ENCODE measurements around the gene URB1.

The URB1 gene

DNA sequence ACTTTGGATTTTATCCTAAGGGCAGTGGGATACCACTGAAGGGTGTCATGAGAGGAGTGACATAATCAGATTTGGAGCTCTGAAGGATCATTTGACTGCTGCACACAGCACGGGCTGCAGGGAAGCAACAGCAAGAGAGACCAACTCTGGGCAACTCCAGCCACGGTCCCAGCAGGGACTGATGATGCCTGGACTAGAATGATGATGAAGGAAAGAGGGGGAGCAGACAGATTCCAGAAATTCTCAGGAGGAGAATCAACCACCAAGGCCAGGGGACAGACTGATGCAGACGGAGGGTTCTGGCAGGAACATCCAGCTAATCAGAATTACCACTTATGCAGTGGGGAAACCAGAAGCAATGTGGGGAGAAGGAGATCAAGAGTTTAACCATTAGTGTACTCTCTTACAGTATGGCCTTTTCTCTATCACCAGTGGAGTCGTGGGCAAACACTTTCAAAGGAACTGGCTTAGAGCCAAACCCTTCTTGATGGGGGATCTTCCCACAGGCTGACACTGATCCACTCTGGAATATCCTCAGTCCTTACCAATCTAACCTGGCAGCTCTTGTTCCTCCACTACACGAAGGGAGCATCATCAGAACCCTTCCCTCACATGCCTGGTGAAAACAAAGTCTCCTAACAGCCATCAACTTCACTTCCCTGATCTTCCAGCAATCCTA, 3.3 kb downstream of the URB1 start:
- no peak for DNase-seq (ENCODE audit: low spot score)
- TF ChIP-seq, protein P1, sequence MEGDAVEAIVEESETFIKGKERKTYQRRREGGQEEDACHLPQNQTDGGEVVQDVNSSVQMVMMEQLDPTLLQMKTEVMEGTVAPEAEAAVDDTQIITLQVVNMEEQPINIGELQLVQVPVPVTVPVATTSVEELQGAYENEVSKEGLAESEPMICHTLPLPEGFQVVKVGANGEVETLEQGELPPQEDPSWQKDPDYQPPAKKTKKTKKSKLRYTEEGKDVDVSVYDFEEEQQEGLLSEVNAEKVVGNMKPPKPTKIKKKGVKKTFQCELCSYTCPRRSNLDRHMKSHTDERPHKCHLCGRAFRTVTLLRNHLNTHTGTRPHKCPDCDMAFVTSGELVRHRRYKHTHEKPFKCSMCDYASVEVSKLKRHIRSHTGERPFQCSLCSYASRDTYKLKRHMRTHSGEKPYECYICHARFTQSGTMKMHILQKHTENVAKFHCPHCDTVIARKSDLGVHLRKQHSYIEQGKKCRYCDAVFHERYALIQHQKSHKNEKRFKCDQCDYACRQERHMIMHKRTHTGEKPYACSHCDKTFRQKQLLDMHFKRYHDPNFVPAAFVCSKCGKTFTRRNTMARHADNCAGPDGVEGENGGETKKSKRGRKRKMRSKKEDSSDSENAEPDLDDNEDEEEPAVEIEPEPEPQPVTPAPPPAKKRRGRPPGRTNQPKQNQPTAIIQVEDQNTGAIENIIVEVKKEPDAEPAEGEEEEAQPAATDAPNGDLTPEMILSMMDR (IDR thresholded peaks at IDR 0.05; ENCODE audit: extremely low read depth, missing control alignments), result no peak

DNA sequence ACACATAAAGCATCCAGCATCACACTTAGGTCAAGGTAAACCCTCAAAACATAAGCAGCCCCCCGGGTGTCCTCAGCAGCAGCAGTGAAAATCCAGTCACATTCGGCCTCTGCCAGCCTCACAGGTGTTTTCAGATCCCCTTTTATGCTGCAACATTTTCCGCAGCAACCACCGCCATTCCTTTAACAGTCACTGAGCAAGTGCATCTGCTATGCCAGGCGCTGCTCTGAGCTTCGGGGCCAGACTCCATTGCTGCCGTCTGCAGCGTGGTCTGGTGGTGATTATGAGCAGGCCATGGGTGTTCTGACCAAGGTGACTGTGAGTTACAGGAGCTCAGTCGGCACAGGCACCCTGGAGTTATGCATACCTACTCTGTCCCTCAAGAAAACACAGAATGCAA, 4.5 kb downstream of the URB1 start:
- TF ChIP-seq, protein P1 (IDR thresholded peaks at IDR 0.05; ENCODE audit: extremely low read depth, missing control alignments), result no peak

DNA sequence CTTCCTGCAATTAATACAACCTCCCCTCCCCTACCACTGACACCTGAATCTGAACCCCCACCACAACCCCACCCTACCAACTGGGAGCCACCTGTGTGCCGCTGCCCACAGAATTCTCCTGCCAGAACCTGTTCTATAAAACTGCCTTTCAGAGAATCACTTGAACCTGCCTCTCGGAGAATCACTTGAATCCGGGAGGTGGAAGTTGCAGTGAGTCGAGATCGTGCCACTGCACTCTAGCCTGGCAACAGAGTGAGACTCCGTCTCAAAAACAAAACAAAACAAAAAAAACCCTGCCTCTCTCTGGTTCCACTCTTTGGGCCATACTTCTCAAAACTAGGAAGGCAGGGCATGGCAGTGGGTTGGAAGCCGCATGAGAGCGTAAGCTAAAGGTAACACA, 5.7 kb downstream of the URB1 start:
- TF ChIP-seq, protein P1 (IDR thresholded peaks at IDR 0.05; ENCODE audit: extremely low read depth, missing control alignments), result no peak
- no peak for DNase-seq (ENCODE audit: low spot score)

More for the DNA sequence above, 4.5 kb downstream of the URB1 start:
- DNase-seq (ENCODE audit: low spot score), result no peak

DNA sequence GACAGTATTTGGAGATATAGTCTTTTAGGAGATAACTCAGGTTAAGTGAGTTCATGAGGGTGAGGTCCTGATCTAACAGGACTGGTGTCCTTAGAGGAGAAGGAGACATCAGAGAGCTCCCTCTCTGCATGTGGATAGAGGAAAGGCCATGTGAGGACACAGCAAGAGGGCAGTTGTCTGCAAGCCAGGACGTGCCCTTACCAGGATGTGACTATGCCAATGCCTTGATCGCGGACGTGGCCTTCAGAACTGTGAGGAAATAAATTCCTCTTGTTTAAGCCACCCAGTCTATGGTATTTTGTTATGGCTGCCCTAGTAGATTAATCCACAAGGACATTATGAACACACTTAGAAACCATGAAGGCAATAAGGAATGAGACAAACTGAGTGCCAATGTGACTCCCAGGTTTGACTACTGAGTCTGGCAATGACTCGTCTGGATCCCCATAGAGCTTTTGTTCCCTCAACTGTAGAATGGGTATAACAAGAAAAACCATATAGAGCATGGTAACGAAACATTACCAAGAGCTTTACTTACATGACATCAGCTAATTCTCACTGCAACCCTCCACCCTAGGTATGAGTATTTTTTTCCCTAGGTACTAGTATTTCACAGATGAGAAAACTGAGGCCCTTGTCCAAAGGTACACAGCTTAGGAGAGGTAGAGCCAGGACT, 6.5 kb downstream of the URB1 start:
- DNase-seq (ENCODE audit: low spot score), result no peak
- TF ChIP-seq, protein P1 (IDR thresholded peaks at IDR 0.05; ENCODE audit: extremely low read depth, missing control alignments), result no peak

DNA sequence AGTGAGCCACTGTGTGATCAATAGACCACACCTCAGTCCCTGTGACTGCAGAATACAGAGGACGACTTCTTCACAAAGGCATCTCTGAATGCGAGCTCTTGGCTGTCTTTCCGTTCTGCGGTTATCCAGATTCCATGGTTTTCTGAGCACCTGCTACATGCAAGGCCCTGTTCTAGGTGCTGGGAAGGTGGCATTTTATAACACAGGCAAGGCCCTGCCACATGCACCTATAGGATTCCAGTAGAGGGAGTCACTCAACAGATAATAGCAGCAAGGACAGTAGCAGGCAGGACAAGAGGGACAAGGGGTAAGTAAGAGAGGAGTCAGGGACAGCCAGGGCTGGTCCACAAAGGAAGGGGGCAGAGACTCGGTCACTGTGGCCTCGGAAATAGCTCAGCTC, 9.0 kb downstream of the URB1 start:
- TF ChIP-seq, protein P1 (IDR thresholded peaks at IDR 0.05; ENCODE audit: extremely low read depth, missing control alignments), result no peak
- DNase-seq (ENCODE audit: low spot score), result no peak

DNA sequence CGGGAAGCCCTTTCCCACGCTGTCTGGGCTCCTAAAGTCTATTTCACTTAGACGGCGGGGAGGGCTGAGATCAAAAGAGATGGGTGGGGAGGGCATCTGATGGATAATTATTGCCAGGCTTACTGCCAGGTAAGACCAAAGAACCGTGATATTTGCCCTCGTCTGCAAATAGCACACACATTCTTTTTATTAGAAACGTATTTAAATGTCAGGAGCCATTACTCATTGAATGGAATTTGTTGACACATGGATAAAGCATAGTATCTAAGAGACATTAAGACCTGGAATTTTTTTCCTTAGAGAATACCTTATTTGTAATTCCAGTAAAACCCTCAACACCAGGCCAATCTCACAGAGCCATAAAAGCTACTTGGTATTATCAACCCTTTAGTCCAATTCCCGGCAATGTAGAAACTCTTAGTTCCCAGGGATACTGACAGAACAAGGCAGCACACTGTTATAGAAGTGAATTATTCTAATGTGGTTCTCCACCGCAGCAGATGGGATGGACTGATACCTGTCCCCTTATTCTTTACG, 10.6 kb downstream of the URB1 start:
- no peak for DNase-seq (ENCODE audit: low spot score)

DNA sequence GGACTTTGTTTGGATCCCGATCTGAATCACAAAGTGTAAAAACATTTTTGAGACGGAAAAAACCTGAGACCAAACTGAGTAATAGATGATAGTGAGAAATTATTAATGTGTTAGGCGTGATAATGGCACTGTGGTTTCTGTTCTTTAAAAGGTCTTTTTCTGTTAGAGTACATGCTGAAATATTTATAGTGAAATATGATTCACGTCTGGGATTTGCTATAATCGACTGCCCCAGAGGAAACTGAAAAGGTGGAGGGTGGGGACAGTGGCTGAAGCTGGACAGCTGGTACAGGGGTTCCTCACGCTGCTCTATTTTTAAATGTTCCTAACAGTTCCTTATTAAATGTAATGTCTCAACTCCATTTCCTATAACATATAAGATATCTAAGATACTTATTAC, 11.2 kb downstream of the URB1 start:
- DNase-seq (ENCODE audit: low spot score), result no peak
- TF ChIP-seq, protein P1 (IDR thresholded peaks at IDR 0.05; ENCODE audit: extremely low read depth, missing control alignments), result no peak

More for the DNA sequence above, 10.6 kb downstream of the URB1 start:
- TF ChIP-seq, protein P1 (IDR thresholded peaks at IDR 0.05; ENCODE audit: extremely low read depth, missing control alignments), result no peak
